ENCODE measurements around the gene PNMA8C. TPM values are rescaled to one million over a fixed set of nuclear protein-coding genes. Genes with fewer than 3 reads are reported as not detected.

Gene PNMA8C
- 25.3 TPM for total RNA-seq

DNA sequence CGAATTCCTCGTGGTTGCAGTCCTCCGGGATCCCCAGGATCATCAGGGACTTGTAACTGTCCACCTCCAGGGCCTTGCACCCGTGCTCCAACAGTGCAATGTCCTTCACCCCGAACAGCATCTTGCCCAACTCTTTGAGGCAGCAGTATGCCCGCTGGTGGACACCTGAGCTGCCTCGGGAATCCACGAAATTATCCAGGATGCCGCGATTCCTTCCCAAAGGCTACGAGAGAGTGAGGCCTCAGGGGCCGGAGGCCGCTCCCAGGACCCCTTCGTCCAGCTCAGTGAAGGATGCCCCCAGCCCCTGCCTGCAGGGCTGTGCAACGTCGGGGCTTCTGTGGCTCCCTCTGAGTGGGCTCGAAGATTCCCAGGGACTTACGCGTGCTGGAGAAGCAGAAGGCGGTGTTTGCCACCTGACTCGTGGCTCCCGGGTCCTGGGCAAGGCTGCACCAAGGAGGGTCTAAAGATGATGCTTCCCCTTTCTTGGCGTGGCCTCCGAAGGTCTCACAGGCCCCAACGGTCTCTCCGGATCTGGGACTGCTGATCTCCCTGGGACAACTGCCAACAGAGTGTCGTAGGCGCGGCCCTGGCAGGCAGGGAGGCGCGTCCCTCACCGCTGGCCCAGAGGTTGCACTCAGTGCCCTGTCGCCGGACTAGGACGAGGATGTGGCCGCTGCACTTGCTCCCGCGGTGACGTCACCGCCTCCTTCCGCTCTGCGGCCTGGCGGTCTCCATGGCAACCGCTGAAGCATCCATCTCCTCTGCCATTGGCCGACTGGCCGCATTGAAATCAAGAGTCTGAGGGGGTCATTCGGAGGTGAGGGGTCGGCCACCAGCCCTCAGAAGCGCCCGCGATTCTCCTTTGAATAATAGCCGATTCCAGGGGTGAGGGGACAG, at the start of gene PNMA8C:
Gene PNMA8C, minus strand, starts transcription at position 698 of the 897 bp plus-strand sequence. Its CDS starts 577 bp downstream, at position 121.
- DNase-seq = peak; percentile 81

DNA sequence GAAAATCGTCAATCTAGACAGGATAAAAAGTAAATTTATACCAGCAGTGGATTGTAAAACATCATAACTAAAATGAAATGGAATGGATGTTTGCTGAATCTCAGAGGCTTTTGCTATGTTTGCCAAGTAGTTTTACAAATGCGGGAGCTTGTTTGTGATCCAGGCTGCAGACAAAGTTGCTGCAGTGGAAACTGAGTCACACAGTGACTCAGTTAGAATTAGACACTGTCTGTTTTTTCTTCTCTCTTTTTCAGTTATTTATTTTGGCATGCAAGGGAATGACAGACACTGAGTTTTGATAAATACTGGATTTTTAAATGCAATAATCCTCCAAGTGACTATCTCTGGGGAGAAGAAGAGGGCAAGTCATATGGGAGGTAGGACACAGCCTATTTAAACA, 47.2 kb upstream of the PNMA8C start:
- no peak for DNase-seq

DNA sequence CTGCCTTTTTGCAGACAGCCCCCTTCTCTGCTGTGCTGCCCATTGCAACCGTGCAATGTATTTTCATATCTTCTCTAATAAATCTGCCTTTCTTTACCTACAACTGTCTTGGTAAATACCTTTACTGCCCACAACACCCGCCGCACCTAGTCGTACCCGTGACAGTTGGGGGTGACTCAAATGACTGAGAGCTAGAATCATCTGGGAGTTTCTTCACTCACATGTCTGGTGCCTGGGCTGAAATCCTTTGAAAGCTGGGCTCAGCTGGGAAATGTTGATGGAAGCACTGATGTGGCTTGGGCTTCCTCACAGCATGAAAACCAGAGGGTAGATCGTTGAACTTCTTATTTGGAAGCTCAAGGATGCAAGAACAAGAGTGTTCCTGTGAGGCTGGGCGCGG, 45.5 kb upstream of the PNMA8C start:
- DNase-seq = no peak

DNA sequence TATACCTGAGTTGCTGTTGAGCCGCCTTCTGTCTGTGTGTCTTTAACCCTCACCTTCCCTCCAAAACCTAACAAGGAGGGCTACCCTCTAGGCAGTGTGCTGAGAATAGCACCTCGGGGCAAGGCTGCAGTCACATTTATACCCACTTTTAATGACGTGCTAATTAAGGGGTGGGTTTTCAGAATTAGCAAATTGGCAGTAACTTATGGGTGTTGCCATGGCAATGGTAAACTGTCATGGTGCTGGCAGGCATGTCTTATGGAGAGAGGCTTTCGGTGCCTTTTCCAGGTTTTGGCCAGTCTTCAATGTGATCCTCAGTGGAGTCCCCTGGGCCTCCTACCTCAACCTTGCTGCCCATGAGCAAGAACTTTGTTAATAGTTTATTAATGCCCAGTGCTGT, 43.9 kb upstream of the PNMA8C start:
- no peak for DNase-seq

DNA sequence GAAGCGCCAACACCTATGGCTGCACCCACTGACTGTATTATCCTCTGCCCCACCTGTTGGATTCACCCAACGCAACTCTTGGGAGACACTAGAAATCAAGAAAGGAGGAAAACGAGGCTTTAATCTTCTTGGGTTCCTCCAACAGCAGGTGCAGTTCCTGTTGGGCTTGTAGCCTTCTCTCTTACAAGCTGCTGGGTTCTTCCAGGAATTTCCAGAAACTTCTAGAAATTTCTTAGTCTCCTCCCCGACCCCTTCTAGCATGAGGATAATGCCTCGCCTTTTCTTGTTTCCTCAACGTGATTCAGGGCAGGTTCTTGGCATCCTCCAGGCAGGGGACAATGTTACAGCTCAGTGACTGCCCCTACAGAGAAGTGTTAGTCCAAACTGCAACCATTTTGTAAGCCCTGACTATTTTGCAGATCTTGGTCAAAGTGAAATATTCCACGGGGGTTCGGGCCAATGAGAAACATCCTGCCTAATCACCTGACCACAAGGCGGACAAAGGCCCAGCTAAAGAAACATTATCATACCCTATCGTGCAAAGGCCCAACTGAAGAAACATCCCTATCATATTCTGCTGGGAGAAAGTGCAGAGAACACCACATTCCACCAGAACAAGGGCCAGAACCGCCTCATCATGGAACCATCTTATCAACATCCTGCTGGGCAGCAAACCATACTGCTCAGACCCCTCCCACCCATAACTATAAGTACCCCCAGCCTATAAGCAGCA, 43.2 kb upstream of the PNMA8C start:
- DNase-seq = no peak

DNA sequence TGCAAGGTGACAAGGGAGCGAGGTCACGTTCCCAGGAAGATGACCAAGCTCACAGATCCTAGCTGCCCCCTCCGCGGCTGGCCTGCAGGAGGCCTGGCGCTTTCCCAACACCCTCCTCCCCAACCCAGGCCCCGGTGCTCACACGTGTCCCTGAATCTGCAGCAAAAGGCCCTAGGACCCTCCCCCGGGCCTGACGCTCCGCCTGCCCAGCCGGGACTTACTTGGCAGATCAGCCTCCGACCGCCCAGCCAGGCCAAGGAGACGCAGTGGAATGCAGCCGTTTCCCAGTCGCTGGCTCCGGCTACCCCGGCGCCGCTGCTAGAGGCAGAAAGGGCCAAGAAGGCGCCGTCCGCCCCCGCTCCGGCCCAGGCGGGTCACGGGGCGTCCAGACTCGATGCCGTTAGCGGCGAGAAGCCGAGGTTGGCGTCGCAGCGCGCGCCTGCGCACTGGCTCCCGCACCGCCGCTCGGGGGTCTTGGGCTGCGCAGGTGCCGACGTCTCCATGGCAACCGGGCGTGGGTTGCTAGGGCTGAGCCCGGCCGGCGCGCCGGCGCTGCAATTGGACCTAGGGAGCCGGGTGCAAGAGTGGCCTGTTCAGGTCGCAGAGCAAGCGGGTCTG, 42.5 kb upstream of the PNMA8C start, which contains the start of gene PNMA8A:
Gene PNMA8A, minus strand, starts transcription at position 448 of the 618 bp plus-strand sequence. CDS start 528 bp downstream, outside the sequence.
- DNase-seq = peak; percentile 46

DNA sequence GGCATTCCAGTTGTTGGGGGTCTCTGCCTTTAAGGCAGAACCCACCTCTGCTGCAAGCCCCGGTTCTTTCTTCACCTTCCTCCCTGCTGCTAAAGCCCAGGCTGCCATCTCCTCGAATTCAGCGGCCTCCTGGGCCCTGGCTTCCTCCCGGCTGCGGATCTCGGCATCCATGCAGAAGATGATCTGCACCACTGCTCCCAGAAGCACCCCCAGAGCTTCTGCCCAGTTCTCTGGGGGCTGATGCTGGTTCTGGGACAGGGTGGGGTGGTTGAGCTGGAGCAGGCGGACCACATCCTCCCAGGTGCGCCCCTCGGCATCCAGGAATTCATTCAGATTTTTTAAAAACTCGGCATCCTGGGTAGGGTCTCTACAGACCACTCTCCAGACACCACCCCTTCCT, 41.6 kb upstream of the PNMA8C start:
- no peak for DNase-seq

DNA sequence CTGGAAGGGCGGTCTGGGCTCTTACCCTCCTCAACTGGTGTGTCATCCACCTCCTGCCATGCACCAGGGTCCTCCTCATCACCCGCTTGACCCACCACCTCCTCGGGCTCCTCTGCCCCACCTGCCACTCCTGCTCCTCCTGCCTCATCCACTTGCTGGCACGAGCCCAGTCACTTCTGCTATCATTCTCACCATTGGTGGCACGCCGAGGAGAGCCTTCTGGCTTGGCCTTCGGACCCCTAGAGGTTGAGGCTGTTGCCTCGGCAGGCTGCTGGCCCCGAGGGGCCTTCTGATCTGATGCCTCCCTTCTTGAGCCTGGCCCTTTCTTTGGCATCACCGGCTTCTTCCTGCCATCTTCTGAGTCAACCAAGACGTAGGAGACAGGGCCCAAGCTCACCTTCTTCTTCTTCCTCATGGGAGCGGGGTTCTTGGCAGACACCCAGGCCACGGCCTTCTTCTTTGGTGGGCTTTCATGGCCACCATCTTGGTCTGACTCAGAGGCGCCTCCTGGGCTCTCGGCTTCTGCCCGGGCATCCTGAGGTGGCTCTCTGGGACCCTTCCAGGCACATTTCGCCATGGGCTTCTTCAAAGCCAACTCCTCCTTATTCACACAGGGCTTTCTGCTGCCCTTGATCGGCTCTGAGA, 40.9 kb upstream of the PNMA8C start:
- DNase-seq = no peak

DNA sequence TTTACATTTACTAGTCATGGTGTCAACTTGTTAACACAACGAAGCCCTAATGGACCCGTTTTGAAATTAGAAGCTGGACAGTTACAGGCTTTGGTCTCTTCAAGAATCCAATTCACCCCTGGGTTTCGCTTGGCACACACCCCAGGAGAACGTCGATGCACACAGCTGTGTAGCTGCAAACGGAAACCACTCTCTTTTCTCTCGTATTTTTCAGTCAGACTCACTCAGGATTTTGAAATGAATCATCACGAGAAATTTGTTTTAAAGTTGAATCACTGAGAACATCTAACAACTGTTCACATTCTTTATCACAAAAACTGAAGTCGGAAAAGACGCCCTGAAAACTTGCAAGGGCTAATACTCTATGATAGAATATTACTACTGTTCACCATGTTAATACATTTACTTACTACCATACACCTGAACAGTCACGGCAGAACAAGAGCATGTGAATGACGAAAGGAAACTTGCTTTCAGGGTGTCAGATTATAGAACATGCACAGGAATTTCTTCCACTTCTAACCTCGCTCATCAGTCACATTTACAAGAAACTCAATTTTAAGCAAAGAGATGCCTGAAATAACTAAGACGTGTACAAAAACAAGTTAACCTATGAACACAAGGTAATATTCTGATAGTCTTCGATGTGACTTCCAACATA, 37.9 kb upstream of the PNMA8C start:
- no peak for DNase-seq

DNA sequence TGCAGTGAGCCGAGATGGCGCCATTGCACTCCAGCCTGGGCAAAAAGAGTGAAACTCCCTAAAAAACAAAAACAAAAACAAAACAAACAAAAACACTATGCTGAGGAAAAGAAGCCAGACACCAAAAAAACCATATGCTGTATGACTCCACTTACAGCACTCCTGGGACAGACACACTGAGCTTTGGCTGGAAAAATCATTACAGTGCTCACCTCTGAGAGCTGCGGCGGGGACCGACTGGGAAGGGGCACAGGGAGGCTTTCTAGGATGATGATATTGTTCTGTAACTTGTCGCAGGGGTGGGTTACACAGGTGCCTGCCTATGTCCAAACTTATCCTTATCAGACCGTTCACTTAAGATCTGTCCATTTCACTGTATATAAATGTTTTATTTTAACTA, 34.8 kb upstream of the PNMA8C start:
- no peak for DNase-seq

DNA sequence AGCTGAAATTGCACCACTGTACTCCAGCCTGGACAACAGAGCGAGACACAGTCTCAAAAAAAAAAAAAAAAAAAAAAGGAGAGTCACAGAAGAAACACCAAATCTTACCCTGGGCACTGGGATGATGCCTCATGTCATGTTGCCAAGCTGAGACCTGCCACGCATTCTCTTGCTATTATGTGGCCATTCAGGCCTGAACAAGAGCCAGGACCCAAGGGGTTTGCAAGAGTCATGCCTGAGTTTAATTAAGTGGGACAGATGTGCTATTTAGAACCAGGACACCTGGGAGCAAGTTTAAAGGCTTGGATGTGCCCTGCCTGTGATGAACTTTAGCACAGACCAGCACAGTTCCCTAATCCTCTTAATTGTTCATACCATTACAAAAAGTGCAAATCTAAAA, 32.8 kb upstream of the PNMA8C start:
- DNase-seq = no peak

DNA sequence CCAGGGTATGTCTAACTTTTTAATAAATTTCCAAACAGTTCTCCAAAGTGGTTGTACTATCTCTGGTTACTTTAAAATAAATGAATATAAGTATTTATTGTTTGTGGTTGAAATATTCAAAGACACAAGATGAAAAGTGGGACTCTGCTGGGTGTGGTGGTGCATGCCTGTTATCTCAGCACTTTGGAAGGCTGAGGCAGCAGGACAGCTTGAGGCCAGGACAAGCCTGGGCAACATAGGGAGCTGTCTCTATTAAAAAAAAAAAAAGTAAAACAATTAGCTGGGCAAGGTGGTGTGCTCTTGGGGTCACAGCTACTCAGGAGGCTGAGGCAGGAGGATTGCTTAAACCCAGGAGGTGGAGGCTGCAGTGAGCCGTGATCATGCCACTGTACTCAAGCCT, 32.2 kb upstream of the PNMA8C start:
- no peak for DNase-seq

DNA sequence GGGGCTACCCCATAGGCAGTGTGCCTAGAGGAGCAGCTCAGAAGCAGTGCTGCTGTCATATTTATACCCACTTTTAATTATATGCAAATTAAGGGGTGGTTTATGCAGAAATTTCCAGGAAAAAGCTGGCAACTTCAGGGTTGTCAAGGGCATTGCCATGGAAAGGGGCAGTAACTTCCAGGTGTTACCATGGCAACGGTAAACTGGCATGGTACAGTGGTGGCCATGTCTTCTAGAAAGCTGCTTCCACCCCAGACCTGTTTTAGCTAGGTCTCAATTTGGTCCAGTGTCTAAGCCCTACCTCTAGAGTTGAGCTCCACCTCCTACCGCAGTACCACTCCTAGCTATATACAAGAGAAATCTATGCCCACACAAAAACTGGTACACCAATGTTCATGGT, 31.3 kb upstream of the PNMA8C start:
- no peak for DNase-seq

DNA sequence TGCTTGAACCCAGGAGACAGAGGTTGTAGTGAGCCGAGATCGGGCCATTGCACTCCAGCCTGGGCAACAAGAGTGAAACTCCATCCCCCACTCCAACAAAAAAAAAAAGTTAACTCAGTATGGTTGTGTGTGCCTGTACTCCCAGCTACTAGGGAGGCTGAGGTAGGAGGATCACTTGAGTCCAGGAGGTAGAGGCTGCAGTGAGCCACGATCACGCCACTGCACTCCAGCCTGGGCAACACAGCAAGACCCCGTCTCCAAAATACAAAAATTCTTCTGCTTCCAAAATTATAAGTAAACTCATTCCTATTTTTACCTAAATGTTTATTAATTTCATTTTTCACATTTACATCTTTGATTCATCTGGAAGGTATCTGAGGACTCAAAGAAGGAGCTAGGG, 28.2 kb upstream of the PNMA8C start:
- DNase-seq = no peak

DNA sequence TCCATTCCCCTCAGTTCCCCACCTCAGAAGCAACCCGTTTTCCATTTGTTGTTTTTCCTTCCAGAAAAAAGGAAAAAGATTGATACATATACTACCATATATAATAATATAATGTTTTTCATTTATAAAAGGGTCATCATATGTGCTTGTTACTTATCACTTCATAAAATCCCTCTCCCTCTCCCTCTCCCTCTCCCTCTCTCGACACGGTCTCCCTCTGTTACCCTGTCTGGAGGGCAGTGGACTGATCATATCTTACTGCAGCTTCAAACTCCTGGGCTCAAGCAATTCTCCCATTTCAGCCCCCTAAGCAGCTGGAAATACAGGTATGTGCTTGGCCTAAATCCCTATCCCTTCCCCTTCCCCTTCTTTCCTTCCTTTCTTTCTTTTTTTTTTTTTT, 25.5 kb upstream of the PNMA8C start:
- no peak for DNase-seq

DNA sequence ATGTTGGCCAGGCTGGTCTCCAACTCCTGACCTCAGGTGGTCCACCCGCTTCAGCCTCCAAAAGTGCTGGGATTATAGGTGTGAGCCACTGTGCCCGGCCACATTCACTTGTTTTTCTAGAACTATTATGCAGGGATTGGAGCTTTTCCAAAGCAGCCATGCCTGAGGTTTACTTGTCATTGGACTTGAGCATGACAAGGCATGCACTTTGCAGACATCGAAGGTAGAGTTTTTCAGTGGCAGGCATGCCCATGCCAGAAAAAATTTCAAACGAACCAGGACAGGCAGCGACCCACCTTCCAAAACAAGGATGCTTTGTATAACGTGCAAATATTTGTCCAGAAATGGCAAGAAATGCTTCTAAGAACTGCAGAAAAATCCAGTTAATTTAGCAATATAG, 24.9 kb upstream of the PNMA8C start:
- DNase-seq = no peak

DNA sequence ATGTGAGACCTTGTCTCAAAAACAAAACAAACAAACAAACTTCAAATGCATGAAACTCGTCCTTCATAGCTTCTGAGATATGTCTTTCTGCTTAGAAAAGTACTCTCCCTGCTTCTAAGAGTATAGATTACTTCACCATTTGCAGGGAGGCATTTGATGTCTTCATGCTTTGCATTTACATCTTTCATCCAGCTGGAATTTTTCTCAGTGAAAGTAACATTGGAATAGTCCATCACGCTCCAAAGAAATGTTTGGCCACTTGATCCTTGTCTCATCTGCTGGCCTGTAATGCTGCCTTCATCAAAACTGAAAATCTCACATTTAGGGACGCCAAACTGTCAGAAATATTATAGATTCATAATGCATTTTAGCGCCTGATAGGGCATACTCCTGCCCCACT, 23.4 kb upstream of the PNMA8C start:
- no peak for DNase-seq

DNA sequence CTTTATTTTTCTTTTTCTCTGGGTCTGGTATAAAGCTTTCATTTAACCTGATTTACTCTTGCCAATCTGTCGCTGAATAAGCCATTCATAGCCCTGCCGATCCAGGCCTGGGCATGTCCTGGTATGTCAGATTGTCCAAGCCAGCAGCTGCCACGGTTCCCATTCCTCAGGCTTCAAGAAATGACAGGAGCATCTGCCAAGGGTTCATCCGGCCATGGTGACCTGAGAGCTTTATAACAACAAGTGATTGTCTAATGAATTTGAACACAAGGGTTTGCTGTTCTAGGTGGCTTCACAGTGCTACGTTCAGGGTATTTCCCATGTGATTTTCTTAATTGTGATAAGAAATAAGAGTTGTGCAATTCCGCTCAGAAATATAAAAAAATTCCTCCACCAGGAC, 22.6 kb upstream of the PNMA8C start:
- DNase-seq = no peak

DNA sequence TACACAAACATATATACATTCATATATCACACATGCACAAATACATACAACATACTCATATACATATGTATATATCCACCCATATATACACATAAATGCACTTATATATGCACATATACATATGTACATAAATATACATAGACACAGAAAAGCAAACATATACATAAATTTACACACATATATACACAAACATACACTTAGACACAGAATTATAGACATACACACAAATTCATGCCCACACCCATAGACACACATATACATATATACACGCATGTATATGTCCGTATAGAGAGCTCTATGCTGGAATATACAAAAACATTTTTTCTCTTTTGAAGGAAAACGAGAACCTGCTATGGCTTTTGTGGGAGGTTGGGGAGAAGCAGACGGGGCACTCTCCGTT, 22.0 kb upstream of the PNMA8C start:
- DNase-seq = no peak

DNA sequence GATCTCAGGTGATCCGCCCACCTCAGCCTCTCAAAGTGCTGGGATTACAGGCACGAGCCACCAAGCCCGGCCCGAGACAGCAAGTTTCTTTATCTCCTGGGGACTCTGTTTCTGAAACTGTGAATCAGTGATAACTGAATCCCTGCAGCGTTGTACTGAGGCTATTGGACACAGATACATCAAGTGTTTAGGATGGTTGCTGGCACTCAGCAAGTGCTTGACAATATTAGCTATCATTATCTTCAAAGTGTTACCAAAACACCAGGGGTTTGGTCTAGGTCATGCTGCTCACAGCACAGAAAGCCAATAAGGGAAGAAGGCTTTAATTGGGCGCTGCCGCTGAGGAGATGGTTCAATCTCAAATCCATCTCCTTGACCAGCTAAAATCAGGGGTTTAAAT, 20.5 kb upstream of the PNMA8C start:
- no peak for DNase-seq

DNA sequence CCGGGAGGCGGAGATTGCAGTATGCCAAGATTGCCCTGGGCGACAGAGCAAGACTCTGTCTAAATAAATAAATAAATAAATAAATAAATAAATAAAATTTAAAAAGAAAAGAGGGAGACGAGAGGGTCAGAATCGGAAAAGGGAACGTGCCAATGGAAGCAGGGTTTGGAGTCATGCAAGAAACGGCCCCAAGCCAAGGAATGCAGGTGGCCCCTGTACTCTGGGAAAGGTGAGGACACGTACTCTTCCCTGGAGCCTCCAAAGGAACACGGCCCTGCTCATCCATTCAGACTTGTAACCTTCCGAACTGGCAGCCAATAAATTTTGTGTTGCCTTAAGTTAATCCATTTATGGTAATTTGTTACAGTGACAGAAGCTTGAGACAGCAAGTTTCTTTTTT, 19.9 kb upstream of the PNMA8C start:
- DNase-seq = no peak

DNA sequence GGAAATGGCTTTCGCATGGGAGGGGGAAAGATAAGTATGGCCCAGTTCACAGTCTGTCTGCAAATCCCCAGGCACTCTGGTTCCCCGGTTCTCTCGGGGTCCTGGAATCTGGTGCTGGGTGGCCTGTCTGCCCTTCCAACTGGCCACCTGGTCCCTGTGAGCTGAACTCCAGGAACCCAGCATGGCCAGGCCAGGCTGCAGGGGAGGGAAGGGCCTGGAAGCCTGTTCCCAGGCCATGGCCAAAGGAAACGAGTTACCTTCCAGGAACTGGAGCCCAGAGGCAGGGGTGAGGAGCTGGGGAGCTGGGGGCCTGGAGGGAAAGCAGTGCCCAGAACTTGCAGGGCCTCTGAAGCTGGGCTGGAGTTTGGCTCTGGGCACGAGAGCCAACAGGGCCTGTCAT, 19.1 kb upstream of the PNMA8C start:
- DNase-seq = no peak
